Measurements from ENCODE around the gene FRMD8.

The FRMD8 gene

DNA sequence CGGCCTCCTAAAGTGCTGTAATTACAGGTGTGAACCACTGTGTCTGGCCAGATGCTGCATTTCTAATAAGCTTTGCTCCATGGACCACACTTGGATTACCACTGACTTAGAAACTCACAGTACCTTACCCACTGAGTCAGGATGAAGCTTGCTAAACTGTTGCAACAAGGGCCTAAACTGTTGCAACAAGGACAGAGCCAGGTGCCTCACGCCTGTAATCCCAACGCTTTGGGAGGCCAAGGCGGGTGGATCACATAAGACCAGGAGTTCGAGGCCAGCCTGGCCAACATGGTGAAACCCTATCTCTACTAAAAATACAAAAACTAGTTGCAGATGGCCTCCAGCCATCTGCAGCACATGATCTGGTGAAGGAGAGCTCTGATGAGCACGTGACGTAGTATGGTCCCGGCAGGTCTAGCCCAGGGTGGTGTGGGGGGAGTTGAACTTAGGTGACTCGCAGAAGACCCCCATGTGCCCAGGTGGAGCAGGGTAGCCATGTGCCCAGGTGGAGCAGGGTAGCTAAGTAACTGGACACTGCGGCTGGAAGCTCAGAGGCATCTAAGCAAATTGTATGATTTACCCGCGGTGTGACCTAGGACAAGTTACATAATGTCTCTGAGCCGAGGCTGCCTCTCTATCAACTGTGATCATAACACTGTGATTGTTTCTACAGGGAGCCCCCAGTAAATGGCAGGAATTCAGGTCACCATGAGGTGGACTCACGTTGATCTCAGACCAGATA lies 12.4 kb upstream of the FRMD8 start:
- DNase-seq (ENCODE audit: low read depth, low spot score) = no peak
- TF ChIP-seq, protein P1, sequence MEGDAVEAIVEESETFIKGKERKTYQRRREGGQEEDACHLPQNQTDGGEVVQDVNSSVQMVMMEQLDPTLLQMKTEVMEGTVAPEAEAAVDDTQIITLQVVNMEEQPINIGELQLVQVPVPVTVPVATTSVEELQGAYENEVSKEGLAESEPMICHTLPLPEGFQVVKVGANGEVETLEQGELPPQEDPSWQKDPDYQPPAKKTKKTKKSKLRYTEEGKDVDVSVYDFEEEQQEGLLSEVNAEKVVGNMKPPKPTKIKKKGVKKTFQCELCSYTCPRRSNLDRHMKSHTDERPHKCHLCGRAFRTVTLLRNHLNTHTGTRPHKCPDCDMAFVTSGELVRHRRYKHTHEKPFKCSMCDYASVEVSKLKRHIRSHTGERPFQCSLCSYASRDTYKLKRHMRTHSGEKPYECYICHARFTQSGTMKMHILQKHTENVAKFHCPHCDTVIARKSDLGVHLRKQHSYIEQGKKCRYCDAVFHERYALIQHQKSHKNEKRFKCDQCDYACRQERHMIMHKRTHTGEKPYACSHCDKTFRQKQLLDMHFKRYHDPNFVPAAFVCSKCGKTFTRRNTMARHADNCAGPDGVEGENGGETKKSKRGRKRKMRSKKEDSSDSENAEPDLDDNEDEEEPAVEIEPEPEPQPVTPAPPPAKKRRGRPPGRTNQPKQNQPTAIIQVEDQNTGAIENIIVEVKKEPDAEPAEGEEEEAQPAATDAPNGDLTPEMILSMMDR (IDR thresholded peaks at IDR 0.05; ENCODE audit: low read depth, low read length) = no peak
- in situ Hi-C loops (cut with HindIII; ENCODE audit: low sequenced_read_pairs) = no loop called here
- H3K4me3 ChIP-seq (ENCODE audit: low read depth, low read length) = no peak overlapping the region

DNA sequence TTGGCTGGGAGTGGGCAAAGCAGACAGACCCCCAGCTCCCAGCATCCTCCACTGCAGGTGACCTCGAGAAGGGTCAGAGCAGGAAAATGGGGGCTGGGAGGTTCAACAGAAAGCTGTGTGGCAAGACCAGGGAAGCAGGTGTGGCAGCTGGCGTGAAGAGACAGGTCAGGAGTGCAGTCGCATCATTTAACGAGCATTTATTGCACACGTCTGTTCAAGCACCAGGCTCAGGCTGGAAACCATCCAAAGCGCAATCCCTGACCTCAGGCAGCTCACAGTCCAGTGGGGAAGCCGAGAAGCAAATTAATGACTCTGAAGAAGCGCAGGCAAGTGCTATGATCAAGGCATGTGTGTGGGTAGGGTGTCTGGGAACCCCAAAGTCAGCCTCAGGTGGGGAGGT lies 11.4 kb upstream of the FRMD8 start:
- TF ChIP-seq, protein P1 (IDR thresholded peaks at IDR 0.05; ENCODE audit: low read depth, low read length) = no peak
- in situ Hi-C loops (cut with HindIII; ENCODE audit: low sequenced_read_pairs) = no loop called here
- DNase-seq (ENCODE audit: low read depth, low spot score) = no peak
- H3K4me3 ChIP-seq (ENCODE audit: low read depth, low read length) = no peak overlapping the region

DNA sequence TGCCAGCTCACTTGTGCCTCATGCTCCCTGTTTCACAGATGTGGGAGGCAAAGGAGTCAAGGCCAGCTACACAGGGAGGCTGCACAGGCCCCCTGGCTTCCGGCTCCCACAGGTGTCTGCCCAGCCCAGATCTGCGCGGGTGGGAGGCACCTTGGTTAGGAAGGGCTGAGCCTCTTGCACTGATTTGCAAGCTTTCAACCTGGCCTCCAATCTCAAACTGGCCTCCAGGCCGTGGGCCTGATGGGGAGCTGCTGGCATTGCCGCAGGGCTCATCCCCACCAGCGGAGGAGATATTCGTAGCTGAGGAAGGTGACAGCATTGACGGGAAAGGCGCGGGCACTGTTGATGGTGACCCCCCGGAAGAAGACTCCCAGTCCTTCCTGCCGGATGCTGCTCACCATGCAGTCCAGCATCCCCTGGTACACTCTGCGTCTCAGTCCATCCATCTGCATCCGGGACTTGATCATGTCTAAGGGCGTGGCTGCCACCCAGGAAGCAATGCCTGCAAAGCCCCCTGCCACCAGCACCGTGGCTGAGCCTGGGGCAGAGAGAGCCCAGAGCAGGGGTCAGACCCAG lies 10.2 kb upstream of the FRMD8 start:
- H3K4me3 ChIP-seq (ENCODE audit: low read depth, low read length) = no peak overlapping the region
- in situ Hi-C loops (cut with HindIII; ENCODE audit: low sequenced_read_pairs) = no loop called here
- no peak for DNase-seq (ENCODE audit: low read depth, low spot score)
- TF ChIP-seq, protein P1 (IDR thresholded peaks at IDR 0.05; ENCODE audit: low read depth, low read length) = no peak

DNA sequence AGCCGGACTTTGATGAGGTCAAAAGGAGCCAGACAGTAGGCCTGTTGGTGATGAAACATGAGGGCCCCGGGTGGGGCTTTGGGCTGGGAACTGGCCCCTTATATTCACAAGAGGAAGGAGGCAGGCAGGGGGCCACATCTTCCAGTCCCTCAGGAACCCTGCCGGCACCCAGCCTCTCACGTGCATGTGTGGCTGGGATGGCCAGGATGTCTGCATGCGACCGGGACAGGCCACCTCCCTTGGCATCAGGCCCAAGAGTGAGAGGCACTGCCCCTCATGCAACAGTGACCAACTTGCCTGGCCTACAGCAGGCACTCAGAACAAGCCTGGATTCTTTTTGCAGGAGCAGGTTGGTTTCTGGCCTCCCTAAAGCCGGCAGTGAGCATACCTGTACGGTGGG lies 9.4 kb upstream of the FRMD8 start:
- H3K4me3 ChIP-seq (ENCODE audit: low read depth, low read length) = no peak overlapping the region
- TF ChIP-seq, protein P1 (IDR thresholded peaks at IDR 0.05; ENCODE audit: low read depth, low read length) = no peak
- in situ Hi-C loops (cut with HindIII; ENCODE audit: low sequenced_read_pairs) = no loop called here
- DNase-seq (ENCODE audit: low read depth, low spot score) = no peak

DNA sequence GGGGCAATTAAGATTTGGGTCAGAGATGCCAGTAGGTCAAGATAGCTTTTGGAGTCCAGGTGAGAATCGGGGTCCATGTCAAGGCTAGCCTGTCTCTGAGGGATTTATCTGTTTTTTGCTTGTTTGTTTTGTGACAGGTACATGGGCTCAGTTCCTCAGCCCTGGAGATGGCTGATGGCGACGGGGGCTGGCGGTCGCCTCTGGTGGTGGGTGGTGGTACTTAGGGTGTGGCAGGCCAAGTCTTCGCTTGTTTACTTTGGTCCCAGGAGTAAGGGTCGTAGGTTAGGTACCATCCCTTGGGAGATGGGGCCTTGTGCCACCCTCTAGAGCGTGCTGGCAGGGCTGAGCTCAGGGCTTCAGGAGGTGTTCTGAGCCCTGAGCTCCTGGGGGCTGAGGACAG lies 8.7 kb upstream of the FRMD8 start:
- no peak overlapping the region for H3K4me3 ChIP-seq (ENCODE audit: low read depth, low read length)
- DNase-seq (ENCODE audit: low read depth, low spot score) = no peak
- TF ChIP-seq, protein P1 (IDR thresholded peaks at IDR 0.05; ENCODE audit: low read depth, low read length) = no peak
- in situ Hi-C loops (cut with HindIII; ENCODE audit: low sequenced_read_pairs) = no loop called here

DNA sequence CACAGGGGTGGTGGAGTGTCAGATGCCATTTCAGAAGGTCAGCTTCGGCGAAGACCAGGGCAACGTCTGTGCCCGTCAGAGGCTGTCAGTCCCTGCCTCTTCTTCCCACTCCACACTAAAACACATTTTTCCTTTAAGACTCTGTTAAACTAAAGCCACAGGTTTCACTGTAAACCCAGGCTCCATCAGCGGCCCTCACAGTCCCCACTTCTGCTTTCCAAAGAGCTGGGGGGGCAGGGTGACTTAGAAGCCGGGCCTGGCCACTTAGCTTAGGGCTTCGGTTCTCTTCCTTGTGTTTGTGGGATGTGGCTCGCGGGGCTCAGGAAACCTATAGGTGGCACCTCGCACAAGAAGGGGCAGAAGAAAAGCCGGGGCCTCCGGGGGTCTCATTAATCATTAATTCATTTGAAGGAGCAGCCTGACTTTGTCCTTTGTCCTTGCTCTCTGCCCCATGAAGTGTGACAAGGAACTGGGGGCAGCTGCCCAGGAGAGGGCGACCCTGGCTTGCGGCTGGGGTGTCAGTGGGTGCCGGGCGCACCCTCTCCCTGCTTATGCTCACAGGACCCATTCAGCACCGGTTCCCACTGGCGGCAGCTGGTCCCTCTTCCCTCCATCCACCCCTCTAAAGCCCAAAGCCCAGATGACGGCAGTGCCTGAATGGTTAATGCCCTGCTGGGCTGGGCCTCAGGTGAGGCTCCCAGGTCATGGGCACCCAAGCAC lies 8.1 kb upstream of the FRMD8 start:
- in situ Hi-C loops (cut with HindIII; ENCODE audit: low sequenced_read_pairs) = no loop called here
- no peak for DNase-seq (ENCODE audit: low read depth, low spot score)
- TF ChIP-seq, protein P1 (IDR thresholded peaks at IDR 0.05; ENCODE audit: low read depth, low read length) = no peak
- H3K4me3 ChIP-seq (ENCODE audit: low read depth, low read length) = no peak overlapping the region

Measured in astrocyte of the spinal cord (primary cell).